GM18868 (cell line): Measurements from ENCODE around the gene BRF1.
A peak's percentile ranks its signal among the peaks of the same experiment; 100 is the strongest.

Experiments
- ATAC-seq: cut with Tn5 transposase; IDR thresholded peaks from one replicate; pipeline ENCODE4 v1.9.1; 2021; ENCODE audit warnings: mild to moderate bottlenecking, moderate library complexity; ENCODE audit not compliant: unreplicated experiment

Gene BRF1

DNA sequence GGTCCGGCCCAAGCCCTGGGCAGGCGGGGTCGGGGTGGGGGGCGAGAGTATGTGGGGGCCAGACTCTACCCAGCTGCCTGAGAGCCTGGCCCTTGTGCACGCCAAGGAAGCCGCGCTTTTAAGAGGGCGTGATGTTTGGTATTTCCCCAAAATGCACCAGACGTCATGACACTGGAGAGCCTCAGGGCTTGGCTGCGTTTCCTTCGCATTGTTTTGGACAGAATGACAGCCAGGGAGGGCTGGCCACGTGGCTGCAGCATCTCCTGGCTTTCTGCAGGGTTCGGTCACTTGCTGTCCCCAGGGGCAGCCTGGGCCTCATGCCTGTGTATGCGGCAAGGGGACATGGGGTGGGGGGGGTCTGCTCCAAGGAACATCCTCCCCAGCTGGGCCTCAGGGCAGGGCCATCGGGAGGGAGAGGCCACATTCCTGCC is 103.6 kb downstream of the BRF1 start:
- no peak for ATAC-seq

DNA sequence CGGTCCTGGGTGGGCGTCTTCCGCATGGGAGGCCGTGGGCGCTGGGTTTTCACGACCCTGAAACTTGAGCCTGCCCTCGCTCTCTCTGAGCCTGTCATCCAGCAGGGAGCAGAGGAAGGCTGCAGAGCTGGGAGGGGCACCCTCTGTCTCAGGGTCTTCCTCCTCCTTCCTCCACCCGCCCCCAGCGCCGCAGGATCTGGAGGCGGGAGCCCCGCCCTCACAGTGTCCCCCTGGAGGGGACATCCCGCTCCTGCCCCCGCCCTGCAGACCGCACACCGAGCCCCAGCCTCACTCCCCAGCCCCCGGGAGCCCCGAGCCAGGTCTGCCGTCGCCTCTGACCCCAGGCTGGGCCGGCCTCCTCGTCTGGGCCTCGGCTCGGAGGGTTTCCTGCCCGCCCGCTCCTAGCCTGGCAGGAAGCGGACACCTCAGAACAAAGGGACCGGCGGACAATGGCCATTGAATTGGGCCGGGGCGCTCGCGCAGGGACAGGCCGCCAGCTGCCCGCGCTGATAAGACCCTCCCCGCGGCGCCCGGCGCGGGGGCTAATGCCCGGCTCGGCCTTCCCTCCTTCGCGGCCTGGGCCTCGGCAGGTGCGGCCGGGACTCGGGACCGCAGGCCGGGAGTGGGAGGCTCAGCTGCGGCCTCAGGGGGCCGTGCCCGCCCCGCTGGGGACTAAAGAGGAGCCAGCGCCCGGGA is 104.4 kb downstream of the BRF1 start:
- ATAC-seq, result no peak

DNA sequence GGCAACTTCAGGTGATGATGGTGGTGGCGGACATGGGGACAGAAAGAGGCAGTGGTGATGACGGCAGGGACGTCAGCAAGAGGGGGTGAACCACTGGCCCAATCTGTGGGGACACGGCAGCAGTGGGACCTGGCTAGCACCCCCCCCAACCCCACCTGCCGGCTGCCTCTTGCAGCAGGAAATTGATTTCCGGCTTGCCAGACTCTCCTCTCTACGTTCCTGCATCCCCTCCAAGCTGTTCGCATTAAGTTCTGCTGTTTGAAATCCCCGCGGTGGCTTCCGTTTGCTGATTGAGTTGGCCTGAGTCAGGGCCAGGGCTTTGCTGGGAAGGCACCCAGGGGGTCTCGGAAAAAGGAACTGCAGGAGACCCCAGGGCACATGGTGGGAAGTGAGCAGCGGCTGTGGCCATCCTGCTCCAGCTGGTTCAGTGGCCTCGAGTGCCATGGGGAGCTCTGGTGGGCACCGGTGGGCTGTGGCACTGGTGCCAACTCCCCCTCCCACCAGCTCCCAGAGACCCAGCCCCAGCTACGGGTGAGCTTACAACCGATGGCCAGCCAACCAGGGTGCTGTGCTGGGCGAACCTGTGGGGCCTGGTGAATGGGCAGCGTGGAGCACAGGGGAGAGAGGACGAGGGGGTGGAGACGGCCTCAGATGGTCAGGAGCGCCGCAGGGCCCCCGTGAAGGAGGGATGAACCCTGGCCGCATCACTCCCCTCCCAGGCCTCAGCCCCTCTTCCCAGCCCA is 105.1 kb downstream of the BRF1 start:
- no peak for ATAC-seq

DNA sequence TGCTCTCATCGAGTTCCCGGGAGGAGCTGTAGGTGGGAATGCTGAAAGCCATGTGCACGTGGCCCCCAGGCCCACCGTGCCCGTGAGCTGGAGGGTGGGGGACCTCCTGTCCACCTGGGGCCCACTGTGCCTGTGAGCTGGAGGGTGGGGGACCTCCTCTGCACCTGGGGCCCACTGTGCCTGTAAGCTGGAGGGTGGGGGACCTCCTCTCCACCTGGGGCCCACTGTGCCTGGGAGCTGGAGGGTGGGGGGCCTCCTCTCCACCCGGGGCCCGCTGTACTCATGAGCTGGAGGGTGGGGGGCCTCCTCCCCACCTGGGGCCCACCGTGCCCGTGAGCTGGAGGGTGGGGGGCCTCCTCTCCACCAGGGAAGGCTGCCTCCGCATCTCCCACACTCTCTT is 105.8 kb downstream of the BRF1 start:
- ATAC-seq, result no peak

DNA sequence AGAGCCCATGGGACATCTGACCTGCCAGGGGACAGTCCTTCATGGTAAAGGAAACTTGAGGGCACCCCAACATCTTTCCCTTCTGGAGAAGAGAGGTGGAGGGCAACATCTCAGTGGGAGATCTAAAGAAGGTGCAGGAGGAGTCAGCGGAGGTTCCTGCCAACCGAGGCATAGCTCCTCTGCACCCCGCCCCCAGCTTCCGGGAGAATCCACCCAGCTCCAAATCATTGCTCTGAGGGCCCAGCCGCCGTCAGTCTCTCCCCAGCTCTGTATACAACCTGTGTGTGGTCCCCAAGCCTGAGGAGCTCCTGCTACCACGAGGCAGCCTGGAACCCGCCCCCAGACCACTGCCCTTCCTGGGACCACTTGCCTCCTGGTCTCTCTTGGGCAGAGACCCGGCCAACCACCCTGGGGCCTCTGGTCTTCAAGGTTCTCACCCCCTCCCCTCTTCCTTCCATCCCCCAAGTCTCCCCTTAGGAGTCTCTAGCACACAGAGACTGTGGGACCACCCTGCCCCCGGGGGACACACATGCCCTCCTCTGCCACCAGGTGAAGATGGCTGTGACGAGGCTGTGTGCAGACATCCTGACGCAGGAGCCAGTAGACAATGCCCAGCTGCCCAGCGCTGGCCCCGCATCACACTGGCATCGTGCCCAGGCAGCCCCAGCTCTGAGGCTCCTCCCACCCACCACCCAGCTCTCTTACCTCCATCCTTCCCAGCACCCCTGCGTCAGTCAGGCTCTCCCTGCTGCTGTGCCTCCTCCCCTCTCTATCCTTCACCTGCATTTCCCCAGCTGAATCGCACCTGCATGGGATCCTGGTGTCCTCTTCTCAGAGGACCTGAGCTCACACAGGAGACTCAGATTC is 106.7 kb downstream of the BRF1 start:
- ATAC-seq, result no peak

DNA sequence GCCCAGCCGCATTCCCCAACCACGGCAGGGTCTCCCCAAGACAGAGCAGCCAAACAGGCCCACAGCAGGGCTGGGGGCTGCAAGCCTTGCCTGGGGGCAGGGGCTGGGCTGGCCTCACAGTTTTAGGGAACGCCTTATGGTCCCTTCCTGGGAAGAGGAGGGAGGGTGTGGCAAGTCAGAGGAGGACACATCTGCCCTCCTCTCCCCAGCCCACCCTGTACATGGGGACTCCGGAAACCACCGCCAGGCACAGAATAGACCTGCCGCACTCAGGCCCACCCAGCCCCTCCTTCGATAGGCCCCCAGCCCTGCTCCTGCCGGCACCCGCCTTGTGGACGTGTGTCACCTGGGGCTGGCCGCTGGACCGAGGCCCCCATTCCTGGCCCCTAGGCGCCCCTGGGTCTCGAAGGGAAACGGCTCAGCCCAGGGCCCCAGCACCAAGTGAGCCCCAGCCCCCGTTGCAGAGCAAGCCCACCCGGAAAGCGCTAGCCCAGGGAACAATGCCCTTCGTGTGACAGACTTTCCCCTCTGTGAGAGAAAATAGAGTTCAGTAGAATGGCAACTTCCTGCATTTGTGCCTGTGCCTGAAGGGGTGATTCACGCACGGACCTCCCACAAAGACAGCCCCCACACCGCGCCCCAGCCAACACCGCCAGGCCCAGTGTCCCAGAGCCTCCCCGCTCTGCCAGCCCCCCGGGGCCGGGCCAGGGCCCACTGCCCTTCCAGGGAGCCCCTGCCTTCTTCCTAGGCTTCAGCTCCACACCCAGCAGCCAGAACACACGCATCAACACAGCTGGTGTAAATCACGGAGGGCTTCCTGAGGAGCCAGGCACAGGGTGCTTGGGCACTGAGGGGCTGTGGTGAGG is 107.7 kb downstream of the BRF1 start:
- ATAC-seq, result no peak

DNA sequence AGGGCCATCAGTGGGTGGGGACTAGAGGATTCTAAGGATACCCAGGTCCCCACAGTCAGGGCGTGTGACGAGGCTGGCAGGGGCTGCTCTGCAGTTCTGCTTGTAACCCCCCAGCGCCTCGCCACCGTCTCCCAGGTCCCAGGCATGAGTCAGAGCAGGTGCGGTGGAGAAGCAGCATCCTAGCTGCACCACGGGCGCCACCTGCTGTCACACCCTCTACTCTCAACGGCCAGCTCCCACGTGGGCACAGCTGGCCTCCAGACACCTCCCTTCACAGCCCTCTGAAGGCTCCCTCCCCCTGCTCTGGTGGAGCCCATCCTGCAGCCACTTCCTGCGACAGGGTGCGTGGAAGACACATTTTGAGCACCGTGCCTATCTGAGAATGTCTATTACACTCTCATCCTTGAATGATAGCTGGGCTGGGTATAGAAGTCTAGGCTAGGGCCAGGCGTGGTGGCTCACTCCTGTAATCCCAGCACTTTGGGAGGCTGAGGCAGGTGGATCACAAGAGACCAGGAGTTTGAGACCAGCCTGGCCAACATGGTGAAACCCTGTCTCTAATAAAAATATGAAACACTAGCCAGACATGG is 112.8 kb downstream of the BRF1 start:
- no peak for ATAC-seq

DNA sequence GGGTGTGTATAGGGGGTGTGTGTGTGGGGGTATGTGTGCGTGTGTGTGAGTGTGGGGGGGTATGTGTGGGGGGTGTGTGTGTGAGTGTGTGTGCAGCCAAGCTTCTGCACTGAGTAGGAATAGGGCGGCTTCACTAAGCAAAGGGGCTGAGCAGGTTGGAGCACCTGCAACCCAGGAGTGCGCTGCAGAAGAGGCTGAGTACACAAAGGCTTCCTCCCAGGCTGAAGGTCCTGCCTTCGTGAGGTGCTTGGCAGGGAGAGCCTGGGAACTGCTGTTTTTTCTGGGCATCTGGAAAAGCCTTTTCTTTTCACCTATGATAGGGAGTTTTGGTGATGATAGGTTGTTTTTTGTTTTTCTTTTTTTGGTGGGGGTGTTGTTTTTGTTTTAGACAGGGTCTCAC is 113.7 kb downstream of the BRF1 start:
- ATAC-seq, result no peak

DNA sequence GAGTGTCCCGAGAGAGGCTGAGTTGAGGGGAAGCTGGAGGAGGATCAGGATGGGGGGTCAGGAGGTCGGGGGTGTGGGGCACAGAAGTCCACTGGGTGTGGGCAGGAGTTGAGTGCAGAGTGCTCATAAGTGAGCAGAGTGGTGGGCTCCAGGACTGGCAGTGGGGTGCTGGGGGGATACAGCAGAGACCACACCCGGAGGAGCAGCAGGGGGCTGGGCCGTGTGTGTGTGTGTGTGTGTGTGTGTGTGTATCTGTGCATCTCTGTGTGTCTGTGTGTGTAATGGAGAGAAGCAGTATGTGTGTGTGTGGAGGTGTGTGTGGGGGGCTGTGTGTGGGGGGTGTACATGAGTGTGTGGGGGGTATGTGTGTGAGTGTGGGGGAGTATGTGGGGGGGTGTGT is 114.8 kb downstream of the BRF1 start:
- ATAC-seq, result no peak

DNA sequence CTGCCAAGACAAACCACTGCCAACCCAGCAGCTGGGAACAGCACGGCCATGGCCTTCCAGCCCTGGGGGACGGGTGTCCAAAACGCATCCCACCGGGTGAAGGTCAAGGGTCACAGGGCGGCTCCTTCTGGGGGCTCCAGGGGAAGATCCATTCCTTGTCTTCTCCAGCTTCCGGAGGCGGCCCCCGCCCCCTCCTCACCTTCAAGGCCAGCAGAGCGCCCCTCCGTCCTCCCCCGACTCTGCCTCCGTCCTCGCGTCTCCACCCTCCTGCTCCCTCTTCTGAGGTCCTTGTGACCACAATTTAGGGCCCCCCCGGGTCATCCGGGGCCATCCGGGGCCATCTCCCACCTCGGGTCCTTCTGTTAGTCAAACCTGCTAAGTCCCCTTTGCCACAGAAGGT is 115.8 kb downstream of the BRF1 start:
- ATAC-seq, result no peak

DNA sequence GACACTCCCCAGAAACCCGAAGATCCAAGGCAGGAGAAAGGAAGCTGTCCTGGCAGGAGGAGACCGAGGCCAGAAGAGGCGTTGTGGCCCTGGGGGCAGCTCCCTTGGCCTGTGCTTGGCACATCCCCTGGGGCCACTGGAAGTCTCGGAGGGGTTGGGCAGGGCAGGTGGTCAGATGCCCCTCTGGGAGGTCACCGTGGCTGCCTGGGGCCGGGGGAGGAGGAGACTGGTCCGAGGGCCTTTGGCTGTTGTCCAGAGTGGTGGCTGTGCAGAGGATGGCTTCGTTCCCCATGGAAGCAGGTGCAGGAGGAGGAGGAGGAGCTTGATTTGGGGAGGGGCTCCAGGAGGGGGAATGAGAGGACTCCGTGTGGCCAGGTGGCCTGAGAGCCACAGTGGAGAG is 116.3 kb downstream of the BRF1 start:
- ATAC-seq, result no peak

DNA sequence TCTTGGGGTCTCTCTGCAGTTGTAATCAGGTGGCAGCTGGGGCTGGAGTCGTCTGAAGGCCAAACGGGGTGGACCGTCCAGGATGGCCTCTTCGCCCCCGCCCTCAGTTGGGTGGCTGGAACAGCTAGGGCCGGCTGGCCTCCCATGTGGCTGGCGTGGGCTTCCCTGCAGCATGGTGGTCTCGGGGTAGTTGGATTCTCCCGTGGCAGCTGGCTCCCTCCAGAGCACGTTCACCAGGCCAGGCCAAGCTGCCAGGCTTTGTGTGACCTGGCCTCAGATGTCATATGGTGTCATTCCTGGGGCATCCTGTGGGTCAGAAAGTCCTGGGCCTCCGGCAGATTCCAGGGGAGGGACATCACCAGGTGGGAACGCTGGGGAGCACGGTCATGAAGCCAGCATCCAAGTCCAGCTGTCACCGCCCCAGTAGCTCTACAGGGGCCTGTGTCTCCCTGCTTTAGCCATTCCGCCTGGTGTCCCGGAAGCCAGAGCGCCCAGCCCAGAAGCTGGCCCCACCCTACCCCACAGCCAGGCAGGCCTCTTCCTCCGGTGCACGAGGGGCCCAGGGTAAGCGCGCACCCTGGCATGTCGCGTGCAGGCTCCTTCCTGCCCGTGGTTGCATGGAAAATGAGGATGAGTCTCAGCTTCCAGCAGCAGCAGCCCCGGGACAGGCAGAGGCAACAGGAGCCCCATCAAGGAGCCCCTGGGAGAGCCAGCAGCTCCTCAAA is 118.3 kb downstream of the BRF1 start:
- ATAC-seq, result no peak

DNA sequence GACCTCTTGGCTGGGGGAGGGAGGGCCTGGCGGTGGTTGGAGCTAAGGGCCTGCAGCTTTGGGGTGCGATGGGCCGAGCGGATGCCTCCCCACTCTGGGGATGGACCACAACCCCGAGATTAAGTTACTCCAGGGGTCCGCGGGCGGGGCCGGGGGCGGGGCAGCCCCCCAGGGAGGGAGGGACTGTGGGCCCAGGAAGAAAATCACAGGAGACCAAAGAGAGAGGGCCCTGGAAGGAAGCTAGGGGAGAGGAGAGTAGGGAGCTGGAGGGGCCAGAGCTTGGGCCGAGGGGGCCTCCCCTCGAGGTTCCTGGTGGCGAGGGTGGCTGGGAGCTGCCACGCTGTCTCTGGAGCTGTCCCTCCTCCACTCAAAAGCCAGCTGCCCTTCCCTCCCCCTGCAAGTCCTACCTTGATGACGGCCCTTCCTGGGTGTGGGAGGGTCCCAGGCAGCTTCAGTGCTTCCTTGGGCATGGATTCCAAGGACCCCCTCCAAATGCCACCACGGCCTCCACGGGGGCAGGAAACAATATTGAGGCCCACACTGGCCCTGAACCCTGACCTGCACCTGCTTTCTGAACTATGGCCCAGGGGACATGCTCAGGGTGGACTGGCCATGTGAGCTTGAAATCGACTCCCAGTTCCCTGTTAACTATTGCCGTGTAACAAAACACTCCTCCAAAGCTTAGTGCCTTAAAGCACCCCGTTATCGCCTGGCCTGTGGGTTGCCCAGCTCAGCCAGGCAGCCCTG is 119.1 kb downstream of the BRF1 start:
- no peak for ATAC-seq

DNA sequence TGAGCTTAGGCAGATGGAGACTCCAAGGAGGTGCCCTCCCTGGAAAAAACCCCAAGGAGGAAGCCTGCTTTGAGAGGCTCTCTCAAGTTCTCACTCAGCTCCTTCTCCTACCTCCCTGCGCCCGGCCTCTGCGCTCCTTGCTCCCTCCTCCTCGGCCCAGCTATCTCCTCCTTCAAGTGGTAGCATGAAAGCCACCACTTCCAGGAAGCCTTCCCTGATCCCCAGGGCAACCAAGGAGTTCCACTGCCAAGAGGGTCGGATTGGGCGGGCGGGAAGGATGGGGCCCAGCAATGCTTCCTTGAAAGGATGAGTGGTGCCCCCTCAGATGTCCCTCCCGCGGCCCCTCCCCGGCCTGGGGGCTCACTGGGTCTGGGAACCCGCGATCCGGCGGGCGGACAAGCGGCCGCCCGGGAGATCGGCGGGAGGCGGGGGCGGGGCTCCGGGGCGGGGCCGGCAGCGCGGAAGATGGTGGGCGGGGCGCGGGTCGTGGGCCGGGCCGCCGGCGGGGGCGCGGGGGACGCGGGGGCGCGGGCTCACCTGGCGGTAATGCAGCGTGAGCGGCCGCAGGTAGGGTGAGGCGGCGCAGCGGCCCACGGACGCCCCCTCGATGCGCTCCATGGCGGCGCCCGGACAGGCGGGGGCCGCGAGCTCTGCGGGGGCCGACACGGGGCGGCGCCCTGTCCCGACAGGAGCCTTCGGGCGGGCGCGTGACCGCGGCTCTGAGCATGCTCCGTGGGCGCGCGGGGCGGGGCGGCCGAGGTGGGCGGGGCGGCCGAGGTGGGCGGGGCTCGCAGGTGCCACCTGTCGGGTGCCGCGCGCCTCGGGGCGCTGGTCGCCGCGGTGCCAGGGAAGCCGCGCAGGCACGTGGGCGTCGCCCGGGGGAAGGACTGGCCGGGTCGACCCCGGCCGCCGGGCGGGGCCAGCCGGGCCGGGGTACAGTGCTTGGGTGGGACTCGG is 119.9 kb downstream of the BRF1 start, which contains the start of gene NUDT14:
TSS of gene NUDT14 (minus strand) at position 721 of the 957 bp plus-strand sequence. CDS start at position 618, 103 bp downstream.
- ATAC-seq, result peak; percentile 63

DNA sequence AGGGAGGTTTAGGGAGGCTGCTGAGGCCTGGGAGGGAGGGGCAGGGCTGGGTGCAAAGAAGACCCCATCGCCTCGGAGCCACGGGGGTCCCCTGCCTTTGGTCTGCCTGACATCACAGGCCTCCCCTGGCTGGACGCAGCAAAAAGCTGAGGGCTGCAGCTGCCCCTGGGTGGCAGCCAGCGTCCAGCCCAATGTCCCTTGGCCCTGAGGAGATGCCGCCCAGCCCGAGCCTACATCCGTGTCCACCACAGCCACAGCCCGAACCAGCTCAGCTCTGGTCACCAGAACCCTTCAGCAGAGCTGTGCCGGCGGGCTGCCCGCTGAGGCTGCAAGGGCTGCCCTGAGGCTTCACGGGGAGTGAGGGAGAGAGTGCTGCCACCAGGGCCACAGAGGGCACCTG is 121.6 kb downstream of the BRF1 start:
- ATAC-seq, result no peak

DNA sequence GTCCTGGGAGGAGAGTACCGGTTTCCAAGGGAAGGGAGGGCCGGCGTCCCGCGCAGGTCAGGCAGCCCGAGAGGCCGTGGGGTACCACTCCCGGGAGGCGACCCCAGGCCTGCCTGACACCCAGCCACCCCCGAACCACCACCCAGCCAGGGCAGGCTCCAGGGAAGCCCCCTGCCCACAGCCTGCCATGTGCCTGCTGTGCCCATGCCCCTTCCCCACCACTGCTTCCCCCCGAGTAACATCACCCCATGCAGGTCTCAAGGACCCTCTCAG is 122.0 kb downstream of the BRF1 start:
- no peak for ATAC-seq

DNA sequence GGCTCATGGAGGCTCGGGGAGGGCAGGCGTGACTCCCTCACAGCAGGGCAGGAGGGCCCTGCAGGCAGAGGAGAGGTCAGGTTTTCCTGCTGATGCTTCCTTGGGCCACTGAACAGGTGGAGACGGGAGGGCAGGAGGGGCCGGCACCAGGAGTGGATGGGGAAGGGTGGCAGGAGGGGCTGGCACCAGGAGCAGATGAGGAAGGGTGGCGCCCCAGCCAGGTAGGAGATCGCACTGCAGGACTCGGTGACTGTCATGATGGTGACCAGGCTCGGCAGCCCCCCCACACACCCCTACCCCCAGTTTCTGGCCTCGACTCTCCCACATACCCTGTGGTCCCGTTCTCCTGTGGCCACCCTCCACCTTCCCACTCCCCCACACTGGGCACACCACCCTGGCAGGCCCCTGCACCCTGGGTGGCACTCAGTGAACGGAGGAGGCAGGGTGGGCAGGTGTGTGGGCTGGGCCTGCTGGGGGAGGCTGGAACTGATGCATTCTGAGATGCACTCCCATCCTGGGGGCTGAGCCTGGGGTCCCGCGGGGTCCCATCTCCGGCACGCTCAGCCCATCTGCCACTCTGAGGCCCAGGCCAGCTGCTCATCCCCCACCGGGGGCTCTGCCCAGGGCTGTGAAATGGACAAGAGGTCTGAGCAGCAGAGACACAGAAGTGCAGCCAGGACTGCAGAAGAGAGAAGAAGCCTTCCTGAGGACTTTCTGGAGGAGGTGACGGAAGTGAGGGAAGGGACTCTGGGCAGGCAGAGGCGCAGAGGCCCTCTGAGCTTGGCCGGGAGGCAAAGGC is 122.5 kb downstream of the BRF1 start:
- no peak for ATAC-seq
